Measurements from ENCODE around the gene PCDHB9.
"Not testable (repeated sequence)": the region's sequence is repeated elsewhere in the genome, so short reads cannot be mapped to it uniquely, and the experiment has no call there.

Gene PCDHB9

DNA sequence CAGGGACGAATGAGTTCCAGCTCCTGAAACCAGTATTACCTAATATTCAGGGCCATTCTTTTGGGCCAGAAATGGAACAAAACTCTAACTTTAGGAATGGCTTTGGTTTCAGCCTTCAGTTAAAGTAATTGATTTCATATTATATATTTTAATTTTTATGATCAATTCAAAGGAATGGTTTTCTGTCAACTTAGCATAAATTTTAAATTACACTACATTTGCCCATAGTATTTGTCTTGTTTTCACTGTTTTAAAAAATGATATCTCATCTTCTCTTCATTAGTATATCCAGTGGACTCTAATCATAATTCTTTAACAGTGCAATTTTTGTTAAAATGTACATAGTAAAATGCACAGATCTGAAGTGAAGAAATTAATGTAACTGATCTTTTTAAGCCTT lies 6.6 kb upstream of the PCDHB9 start:
- TF ChIP-seq, protein P1, sequence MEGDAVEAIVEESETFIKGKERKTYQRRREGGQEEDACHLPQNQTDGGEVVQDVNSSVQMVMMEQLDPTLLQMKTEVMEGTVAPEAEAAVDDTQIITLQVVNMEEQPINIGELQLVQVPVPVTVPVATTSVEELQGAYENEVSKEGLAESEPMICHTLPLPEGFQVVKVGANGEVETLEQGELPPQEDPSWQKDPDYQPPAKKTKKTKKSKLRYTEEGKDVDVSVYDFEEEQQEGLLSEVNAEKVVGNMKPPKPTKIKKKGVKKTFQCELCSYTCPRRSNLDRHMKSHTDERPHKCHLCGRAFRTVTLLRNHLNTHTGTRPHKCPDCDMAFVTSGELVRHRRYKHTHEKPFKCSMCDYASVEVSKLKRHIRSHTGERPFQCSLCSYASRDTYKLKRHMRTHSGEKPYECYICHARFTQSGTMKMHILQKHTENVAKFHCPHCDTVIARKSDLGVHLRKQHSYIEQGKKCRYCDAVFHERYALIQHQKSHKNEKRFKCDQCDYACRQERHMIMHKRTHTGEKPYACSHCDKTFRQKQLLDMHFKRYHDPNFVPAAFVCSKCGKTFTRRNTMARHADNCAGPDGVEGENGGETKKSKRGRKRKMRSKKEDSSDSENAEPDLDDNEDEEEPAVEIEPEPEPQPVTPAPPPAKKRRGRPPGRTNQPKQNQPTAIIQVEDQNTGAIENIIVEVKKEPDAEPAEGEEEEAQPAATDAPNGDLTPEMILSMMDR (IDR thresholded peaks at IDR 0.05; ENCODE audit: low read depth, low read length), result no peak
- H3K36me3 ChIP-seq, result no peaks in the 10 kb centered on the region
- DNase-seq, result no peak
- H3K9me3 ChIP-seq (ENCODE audit: severe bottlenecking), result no peaks in the 10 kb centered on the region
- no peak overlapping the region for H3K4me3 ChIP-seq (ENCODE audit: low read depth, low read length)
- no peaks in the 10 kb centered on the region for H3K27me3 ChIP-seq (ENCODE audit: insufficient read depth, low read depth, severe bottlenecking)
- no peak overlapping the region for H3K27ac ChIP-seq

DNA sequence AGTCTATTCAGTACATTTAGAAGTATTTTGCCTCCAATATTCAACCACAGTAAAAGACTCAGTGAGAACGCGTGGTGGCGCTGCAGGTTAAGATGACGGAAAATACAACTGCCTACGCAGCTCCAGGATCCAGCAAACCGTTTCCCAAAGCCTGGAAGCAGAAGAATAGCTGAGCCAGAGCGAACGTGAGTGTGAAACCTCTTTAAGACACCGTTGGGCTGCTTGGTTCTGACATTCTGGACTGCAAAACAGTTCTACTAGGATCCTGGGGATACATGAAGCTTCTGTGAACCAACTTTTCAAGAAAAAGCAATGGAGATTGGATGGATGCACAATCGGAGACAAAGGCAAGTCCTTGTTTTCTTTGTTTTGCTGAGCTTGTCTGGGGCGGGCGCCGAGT lies 4.7 kb upstream of the PCDHB9 start, which contains the start of gene PCDHB16:
PCDHB16 (plus strand) TSS at position 140 of the 400 bp plus-strand sequence; CDS start at position 313, 173 bp downstream.
- Histone ChIP-seq H3K9me3 (ENCODE audit: severe bottlenecking) (no peaks in the 10 kb centered on the region), H3K4me3 (ENCODE audit: low read depth, low read length) (peak within 1 kb of the TSS; percentile 30), H3K27me3 (ENCODE audit: insufficient read depth, low read depth, severe bottlenecking) (no peaks in the 10 kb centered on the region), H3K36me3 (no peaks in the 10 kb centered on the region), H3K27ac (peak within 1 kb of the TSS; percentile 42; the same call in 1 of the 2 replicates)
- TF ChIP-seq, protein P1 (IDR thresholded peaks at IDR 0.05; ENCODE audit: low read depth, low read length), result peak; percentile 39; the same call in 1 of the 2 replicates
- peak; percentile 68 for DNase-seq

DNA sequence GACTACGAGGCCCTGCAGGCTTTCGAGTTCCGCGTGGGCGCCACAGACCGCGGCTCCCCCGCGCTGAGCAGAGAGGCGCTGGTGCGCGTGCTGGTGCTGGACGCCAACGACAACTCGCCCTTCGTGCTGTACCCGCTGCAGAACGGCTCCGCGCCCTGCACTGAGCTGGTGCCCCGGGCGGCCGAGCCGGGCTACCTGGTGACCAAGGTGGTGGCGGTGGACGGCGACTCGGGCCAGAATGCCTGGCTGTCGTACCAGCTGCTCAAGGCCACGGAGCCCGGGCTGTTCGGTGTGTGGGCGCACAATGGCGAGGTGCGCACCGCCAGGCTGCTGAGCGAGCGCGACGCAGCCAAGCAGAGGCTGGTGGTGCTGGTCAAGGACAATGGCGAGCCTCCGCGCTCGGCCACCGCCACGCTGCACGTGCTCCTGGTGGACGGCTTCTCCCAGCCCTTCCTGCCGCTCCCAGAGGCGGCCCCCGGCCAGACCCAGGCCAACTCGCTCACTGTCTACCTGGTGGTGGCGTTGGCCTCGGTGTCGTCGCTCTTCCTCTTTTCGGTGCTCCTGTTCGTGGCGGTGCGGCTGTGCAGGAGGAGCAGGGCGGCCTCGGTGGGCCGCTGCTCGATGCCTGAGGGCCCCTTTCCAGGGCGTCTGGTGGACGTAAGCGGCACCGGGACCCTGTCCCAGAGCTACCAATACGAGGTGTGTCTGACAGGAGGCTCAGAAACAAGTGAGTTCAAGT lies 2.7 kb upstream of the PCDHB9 start:
- not testable (repeated sequence) for H3K4me3 ChIP-seq (ENCODE audit: low read depth, low read length); H3K27me3 ChIP-seq (ENCODE audit: insufficient read depth, low read depth, severe bottlenecking); DNase-seq; H3K9me3 ChIP-seq (ENCODE audit: severe bottlenecking); H3K36me3 ChIP-seq; H3K27ac ChIP-seq

GRCh38 chr5:141188682-141189081 lies 1.7 kb downstream of the PCDHB9 start:
- not testable (repeated sequence) for H3K36me3 ChIP-seq

DNA sequence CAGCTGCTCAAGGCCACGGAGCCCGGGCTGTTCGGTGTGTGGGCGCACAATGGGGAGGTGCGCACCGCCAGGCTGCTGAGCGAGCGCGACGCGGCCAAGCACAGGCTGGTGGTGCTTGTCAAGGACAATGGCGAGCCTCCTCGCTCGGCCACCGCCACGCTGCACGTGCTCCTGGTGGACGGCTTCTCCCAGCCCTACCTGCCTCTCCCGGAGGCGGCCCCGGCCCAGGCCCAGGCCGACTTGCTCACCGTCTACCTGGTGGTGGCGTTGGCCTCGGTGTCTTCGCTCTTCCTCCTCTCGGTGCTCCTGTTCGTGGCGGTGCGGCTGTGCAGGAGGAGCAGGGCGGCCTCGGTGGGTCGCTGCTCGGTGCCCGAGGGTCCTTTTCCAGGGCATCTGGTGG lies 2.2 kb downstream of the PCDHB9 start:
- H3K27ac ChIP-seq; H3K9me3 ChIP-seq (ENCODE audit: severe bottlenecking); DNase-seq; H3K4me3 ChIP-seq (ENCODE audit: low read depth, low read length); H3K36me3 ChIP-seq; H3K27me3 ChIP-seq (ENCODE audit: insufficient read depth, low read depth, severe bottlenecking): not testable (repeated sequence)

More at GRCh38 chr5:141188682-141189081, 1.7 kb downstream of the PCDHB9 start:
- not testable (repeated sequence) for H3K4me3 ChIP-seq (ENCODE audit: low read depth, low read length); H3K9me3 ChIP-seq (ENCODE audit: severe bottlenecking); DNase-seq; H3K27me3 ChIP-seq (ENCODE audit: insufficient read depth, low read depth, severe bottlenecking); H3K27ac ChIP-seq

DNA sequence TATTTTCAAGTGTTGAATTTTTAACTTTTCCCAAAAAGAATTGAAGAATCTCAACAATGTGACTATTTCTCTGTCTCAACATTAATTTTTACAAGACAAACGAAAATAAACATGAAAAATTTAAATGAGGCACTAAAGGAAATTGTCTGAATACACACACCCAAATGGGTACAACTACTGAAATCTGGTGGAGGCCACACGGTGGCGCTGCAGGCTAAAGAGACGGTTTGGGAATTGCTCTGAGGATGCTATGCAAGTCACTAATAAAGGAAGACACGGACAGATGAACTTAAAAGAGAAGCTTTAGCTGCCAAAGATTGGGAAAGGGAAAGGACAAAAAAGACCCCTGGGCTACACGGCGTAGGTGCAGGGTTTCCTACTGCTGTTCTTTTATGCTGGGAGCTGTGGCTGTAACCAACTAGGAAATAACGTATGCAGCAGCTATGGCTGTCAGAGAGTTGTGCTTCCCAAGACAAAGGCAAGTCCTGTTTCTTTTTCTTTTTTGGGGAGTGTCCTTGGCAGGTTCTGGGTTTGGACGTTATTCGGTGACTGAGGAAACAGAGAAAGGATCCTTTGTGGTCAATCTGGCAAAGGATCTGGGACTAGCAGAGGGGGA lies 5.3 kb downstream of the PCDHB9 start, which contains the start of gene PCDHB10:
PCDHB10 (plus strand) TSS at position 244 of the 616 bp plus-strand sequence; CDS start at position 444, 200 bp downstream.
- H3K4me3 ChIP-seq (ENCODE audit: low read depth, low read length), result peak within 1 kb of the TSS; percentile 30

GRCh38 chr5:141194332-141194731 lies 7.4 kb downstream of the PCDHB9 start:
- DNase-seq; H3K27me3 ChIP-seq (ENCODE audit: insufficient read depth, low read depth, severe bottlenecking); H3K4me3 ChIP-seq (ENCODE audit: low read depth, low read length); H3K36me3 ChIP-seq; H3K27ac ChIP-seq: not testable (repeated sequence)
- H3K9me3 ChIP-seq (ENCODE audit: severe bottlenecking), result peaks cover 10% of the 10 kb centered on the region

More for the DNA sequence above, 5.3 kb downstream of the PCDHB9 start, which contains the start of gene PCDHB10:
- peak; percentile 76 for DNase-seq
- H3K9me3 ChIP-seq (ENCODE audit: severe bottlenecking), result peaks cover 8% of the 10 kb centered on the region
- TF ChIP-seq, protein P1 (IDR thresholded peaks at IDR 0.05; ENCODE audit: low read depth, low read length), result peak; percentile 71
- H3K27ac ChIP-seq, result no peak within 1 kb of the TSS
- no peaks in the 10 kb centered on the region for H3K36me3 ChIP-seq
- H3K27me3 ChIP-seq (ENCODE audit: insufficient read depth, low read depth, severe bottlenecking), result no peaks in the 10 kb centered on the region

All from WERI-Rb-1 (cell line).